Measurements from ENCODE around the gene ECSCR.
"Not testable (repeated sequence)": the region's sequence is repeated elsewhere in the genome, so short reads cannot be mapped to it uniquely, and the experiment has no call there.

ECSCR gene

GRCh38 chr5:139414581-139415130 lies 47.9 kb downstream of the ECSCR start:
- no peak for TF ChIP-seq CTCF (IDR thresholded peaks at IDR 0.05; ENCODE audit: control insufficient read depth, extremely low read depth, insufficient read depth)

GRCh38 chr5:139413963-139414362 lies 48.6 kb downstream of the ECSCR start:
- DNase-seq (ENCODE audit: low read depth) = no peak
- H3K4me3 ChIP-seq (ENCODE audit: low read depth, low read length) = no peak overlapping the region
- TF ChIP-seq CTCF (IDR thresholded peaks at IDR 0.05; ENCODE audit: control insufficient read depth, extremely low read depth, insufficient read depth) = no peak

More at GRCh38 chr5:139414581-139415130, 47.9 kb downstream of the ECSCR start:
- H3K4me3 ChIP-seq (ENCODE audit: low read depth, low read length) = no peak overlapping the region
- no peak for DNase-seq (ENCODE audit: low read depth)

- no peak for TF ChIP-seq CTCF (IDR thresholded peaks at IDR 0.05; ENCODE audit: control insufficient read depth, extremely low read depth, insufficient read depth)
- DNase-seq (ENCODE audit: low read depth) = no peak
- no peak overlapping the region for H3K4me3 ChIP-seq (ENCODE audit: low read depth, low read length)
Measured at GRCh38 chr5:139413153-139413552, 49.4 kb downstream of the ECSCR start.

GRCh38 chr5:139410993-139411828 lies 51.3 kb downstream of the ECSCR start:
- H3K4me3 ChIP-seq (ENCODE audit: low read depth, low read length) = no peak overlapping the region
- DNase-seq (ENCODE audit: low read depth) = no peak
- no peak for TF ChIP-seq CTCF (IDR thresholded peaks at IDR 0.05; ENCODE audit: control insufficient read depth, extremely low read depth, insufficient read depth)

- no peak overlapping the region for H3K4me3 ChIP-seq (ENCODE audit: low read depth, low read length)
- DNase-seq (ENCODE audit: low read depth) = no peak
- no peak for TF ChIP-seq CTCF (IDR thresholded peaks at IDR 0.05; ENCODE audit: control insufficient read depth, extremely low read depth, insufficient read depth)
Measured at GRCh38 chr5:139410121-139410992, 52.2 kb downstream of the ECSCR start.

- not testable (repeated sequence) for H3K4me3 ChIP-seq (ENCODE audit: low read depth, low read length); DNase-seq (ENCODE audit: low read depth)
Measured at GRCh38 chr5:139409116-139409515, 53.4 kb downstream of the ECSCR start.

GRCh38 chr5:139408191-139408590 lies 54.4 kb downstream of the ECSCR start:
- DNase-seq (ENCODE audit: low read depth) = no peak
- TF ChIP-seq CTCF (IDR thresholded peaks at IDR 0.05; ENCODE audit: control insufficient read depth, extremely low read depth, insufficient read depth) = no peak

More at GRCh38 chr5:139408191-139408590, 54.4 kb downstream of the ECSCR start:
- H3K4me3 ChIP-seq (ENCODE audit: low read depth, low read length) = no peak overlapping the region

Measured in LNCaP clone FGC (cell line).